ENCODE data around the gene ZNF569.

- TF ChIP-seq ZNF569 (CRISPR knock-in tag; IDR thresholded peaks at IDR 0.05; ENCODE audit: borderline replicate concordance) (no peak), ZNF547 (CRISPR knock-in tag; IDR thresholded peaks at IDR 0.05) (no peak), MTF1 (CRISPR knock-in tag; IDR thresholded peaks at IDR 0.05) (no peak), CTCF (CRISPR knock-in tag; IDR thresholded peaks at IDR 0.05) (no peak)
These were observed 38.7 kb upstream of the ZNF569 start for GRCh38 chr19:37505958-37506386.

All from HepG2 (cell line).